ENCODE data around the gene HES2. TPM values are rescaled to one million over a fixed set of nuclear protein-coding genes. Genes with fewer than 3 reads are reported as not detected.
A peak's percentile ranks its signal among the peaks of the same experiment; 100 is the strongest.

Gene HES2
- 0.10 TPM for polyA plus RNA-seq (2013, experiment 1 of 2)
- polyA plus RNA-seq (2013, experiment 2 of 2): 1.3 TPM

GRCh38 chr1:6419804-6420453 is at the start of gene HES2:
Gene HES2, minus strand, starts transcription at chr1:6419919. Its CDS starts 99 bp downstream, at chr1:6419820.
- Histone ChIP-seq H3K36me3 (ENCODE audit: insufficient read depth, low read length) (no peaks in the 10 kb centered on the region), H3K27me3 (ENCODE audit: insufficient read depth, low read length) (peaks cover 100% of the 10 kb centered on the region), H3K9me3 (ENCODE audit: insufficient read depth, low read depth, low read length) (no peaks in the 10 kb centered on the region), H3K4me1 (ENCODE audit: insufficient read depth, low read length) (peaks cover 10% of the 10 kb centered on the region; the same call in 1 of the 2 replicates), H3K9ac (ENCODE audit: low read depth, low read length) (no peak within 1 kb of the TSS; the same call in 1 of the 2 replicates), H3K4me3 (ENCODE audit: low read length) (peak within 1 kb of the TSS; percentile 47), H3K27ac (ENCODE audit: low read depth, low read length) (no peak within 1 kb of the TSS)
- WGBS: under 1% methylated on average over 62 of the region's 62 CpGs

- WGBS: 93% methylated on average over 13 of the region's 13 CpGs
- Histone ChIP-seq H3K4me3 (ENCODE audit: low read length) (no peak overlapping the region), H3K27ac (ENCODE audit: low read depth, low read length) (no peak overlapping the region), H3K9ac (ENCODE audit: low read depth, low read length) (no peak overlapping the region), H3K27me3 (ENCODE audit: insufficient read depth, low read length) (peaks cover 8% of the 10 kb centered on the region), H3K4me1 (ENCODE audit: insufficient read depth, low read length) (no peaks in the 10 kb centered on the region), H3K36me3 (ENCODE audit: insufficient read depth, low read length) (peaks cover 30% of the 10 kb centered on the region), H3K9me3 (ENCODE audit: insufficient read depth, low read depth, low read length) (no peaks in the 10 kb centered on the region)
Measured at GRCh38 chr1:6468729-6469461, 49.2 kb upstream of the HES2 start.

- 94% methylated on average over 30 of the region's 30 CpGs for WGBS
- H3K27me3 ChIP-seq (ENCODE audit: insufficient read depth, low read length): peaks cover 8% of the 10 kb centered on the region
- no peak overlapping the region for H3K27ac ChIP-seq (ENCODE audit: low read depth, low read length)
- no peak overlapping the region for H3K9ac ChIP-seq (ENCODE audit: low read depth, low read length)
- no peaks in the 10 kb centered on the region for H3K9me3 ChIP-seq (ENCODE audit: insufficient read depth, low read depth, low read length)
- H3K4me3 ChIP-seq (ENCODE audit: low read length): no peak overlapping the region
- H3K4me1 ChIP-seq (ENCODE audit: insufficient read depth, low read length): no peaks in the 10 kb centered on the region
- peaks cover 30% of the 10 kb centered on the region for H3K36me3 ChIP-seq (ENCODE audit: insufficient read depth, low read length)
Measured at GRCh38 chr1:6467744-6468688, 48.3 kb upstream of the HES2 start.

GRCh38 chr1:6467224-6467623 is 47.5 kb upstream of the HES2 start:
- H3K27me3 ChIP-seq (ENCODE audit: insufficient read depth, low read length): peaks cover 8% of the 10 kb centered on the region
- H3K4me3 ChIP-seq (ENCODE audit: low read length): no peak overlapping the region
- WGBS: 95% methylated on average over 12 of the region's 12 CpGs
- H3K9ac ChIP-seq (ENCODE audit: low read depth, low read length): no peak overlapping the region
- no peak overlapping the region for H3K27ac ChIP-seq (ENCODE audit: low read depth, low read length)
- peaks cover 27% of the 10 kb centered on the region for H3K36me3 ChIP-seq (ENCODE audit: insufficient read depth, low read length)
- H3K4me1 ChIP-seq (ENCODE audit: insufficient read depth, low read length): no peaks in the 10 kb centered on the region
- H3K9me3 ChIP-seq (ENCODE audit: insufficient read depth, low read depth, low read length): no peaks in the 10 kb centered on the region

GRCh38 chr1:6466751-6467150 is 47.0 kb upstream of the HES2 start:
- WGBS: 93% methylated on average over 5 of the region's 5 CpGs
- Histone ChIP-seq H3K4me1 (ENCODE audit: insufficient read depth, low read length) (no peaks in the 10 kb centered on the region), H3K9ac (ENCODE audit: low read depth, low read length) (no peak overlapping the region), H3K27me3 (ENCODE audit: insufficient read depth, low read length) (peaks cover 8% of the 10 kb centered on the region), H3K27ac (ENCODE audit: low read depth, low read length) (no peak overlapping the region), H3K9me3 (ENCODE audit: insufficient read depth, low read depth, low read length) (no peaks in the 10 kb centered on the region), H3K36me3 (ENCODE audit: insufficient read depth, low read length) (peaks cover 24% of the 10 kb centered on the region), H3K4me3 (ENCODE audit: low read length) (no peak overlapping the region)

GRCh38 chr1:6466023-6466422 is 46.3 kb upstream of the HES2 start, which contains the start of gene TNFRSF25:
Gene TNFRSF25, minus strand, starts transcription at chr1:6466173. Its CDS starts 66 bp downstream, at chr1:6466107.
- Histone ChIP-seq H3K27me3 (ENCODE audit: insufficient read depth, low read length) (peaks cover 8% of the 10 kb centered on the region), H3K36me3 (ENCODE audit: insufficient read depth, low read length) (peaks cover 24% of the 10 kb centered on the region), H3K4me1 (ENCODE audit: insufficient read depth, low read length) (no peaks in the 10 kb centered on the region), H3K4me3 (ENCODE audit: low read length) (peak within 1 kb of the TSS; percentile 40), H3K9me3 (ENCODE audit: insufficient read depth, low read depth, low read length) (no peaks in the 10 kb centered on the region), H3K27ac (ENCODE audit: low read depth, low read length) (no peak within 1 kb of the TSS), H3K9ac (ENCODE audit: low read depth, low read length) (peak within 1 kb of the TSS; percentile 36; the same call in 1 of the 2 replicates)
- 14% methylated on average over 43 of the region's 43 CpGs for WGBS

- Histone ChIP-seq H3K27ac (ENCODE audit: low read depth, low read length) (no peak overlapping the region), H3K27me3 (ENCODE audit: insufficient read depth, low read length) (peaks cover 8% of the 10 kb centered on the region), H3K9ac (ENCODE audit: low read depth, low read length) (peak overlapping the region; percentile 36; the same call in 1 of the 2 replicates), H3K9me3 (ENCODE audit: insufficient read depth, low read depth, low read length) (no peaks in the 10 kb centered on the region), H3K4me3 (ENCODE audit: low read length) (peak overlapping the region; percentile 40), H3K36me3 (ENCODE audit: insufficient read depth, low read length) (peaks cover 24% of the 10 kb centered on the region), H3K4me1 (ENCODE audit: insufficient read depth, low read length) (no peaks in the 10 kb centered on the region)
- 67% methylated on average over 20 of the region's 21 CpGs for WGBS
Measured at GRCh38 chr1:6465461-6466005, 45.8 kb upstream of the HES2 start.

- H3K9ac ChIP-seq (ENCODE audit: low read depth, low read length): no peak overlapping the region
- no peak overlapping the region for H3K4me3 ChIP-seq (ENCODE audit: low read length)
- peaks cover 8% of the 10 kb centered on the region for H3K27me3 ChIP-seq (ENCODE audit: insufficient read depth, low read length)
- H3K4me1 ChIP-seq (ENCODE audit: insufficient read depth, low read length): no peaks in the 10 kb centered on the region
- peaks cover 21% of the 10 kb centered on the region for H3K36me3 ChIP-seq (ENCODE audit: insufficient read depth, low read length)
- no peak overlapping the region for H3K27ac ChIP-seq (ENCODE audit: low read depth, low read length)
- WGBS: 93% methylated on average over 5 of the region's 5 CpGs
- H3K9me3 ChIP-seq (ENCODE audit: insufficient read depth, low read depth, low read length): no peaks in the 10 kb centered on the region
Measured at GRCh38 chr1:6464915-6465314, 45.2 kb upstream of the HES2 start.

- 86% methylated on average over 7 of the region's 7 CpGs for WGBS
- Histone ChIP-seq H3K9me3 (ENCODE audit: insufficient read depth, low read depth, low read length) (no peaks in the 10 kb centered on the region), H3K4me3 (ENCODE audit: low read length) (no peak overlapping the region), H3K27ac (ENCODE audit: low read depth, low read length) (no peak overlapping the region), H3K36me3 (ENCODE audit: insufficient read depth, low read length) (peaks cover 16% of the 10 kb centered on the region), H3K27me3 (ENCODE audit: insufficient read depth, low read length) (peaks cover 8% of the 10 kb centered on the region), H3K9ac (ENCODE audit: low read depth, low read length) (no peak overlapping the region), H3K4me1 (ENCODE audit: insufficient read depth, low read length) (no peaks in the 10 kb centered on the region)
Measured at GRCh38 chr1:6464514-6464836, 44.8 kb upstream of the HES2 start.

- Histone ChIP-seq H3K36me3 (ENCODE audit: insufficient read depth, low read length) (peaks cover 4% of the 10 kb centered on the region; the same call in 1 of the 2 replicates), H3K9ac (ENCODE audit: low read depth, low read length) (no peak overlapping the region), H3K4me3 (ENCODE audit: low read length) (no peak overlapping the region), H3K27me3 (ENCODE audit: insufficient read depth, low read length) (peaks cover 8% of the 10 kb centered on the region), H3K4me1 (ENCODE audit: insufficient read depth, low read length) (no peaks in the 10 kb centered on the region), H3K27ac (ENCODE audit: low read depth, low read length) (no peak overlapping the region), H3K9me3 (ENCODE audit: insufficient read depth, low read depth, low read length) (no peaks in the 10 kb centered on the region)
- 93% methylated on average over 1 of the region's 1 CpG for WGBS
Measured at GRCh38 chr1:6463120-6463412, 43.3 kb upstream of the HES2 start.

Data from HUES64 (cell line).